Muscle layer of duodenum (tissue), 2 donors: ENCODE data around the gene ZNF385D.

Experiments
- H3K27ac ChIP-seq: one replicate; pipeline ENCODE4 v1.7.0; 2013; ENCODE audit warnings: mild to moderate bottlenecking, low read length
- H3K27me3 ChIP-seq: one replicate; pipeline ENCODE4 v1.7.0; 2013; ENCODE audit warnings: low read depth, mild to moderate bottlenecking, control low read depth, low read length
- H3K36me3 ChIP-seq, 2 donors: one replicate each; pipeline ENCODE4 v1.7.0; 2013; ENCODE audit warnings: low read length in 2 of 2, control low read depth in 1 of 2, mild to moderate bottlenecking in 1 of 2; ENCODE audit not compliant: insufficient read depth in 2 of 2, control insufficient read depth in 1 of 2
- H3K4me1 ChIP-seq, 2 donors: one replicate each; pipeline ENCODE4 v1.7.0; 2013; ENCODE audit warnings: low read length in 2 of 2, mild to moderate bottlenecking in 2 of 2, control low read depth in 1 of 2, moderate library complexity in 1 of 2; ENCODE audit not compliant: insufficient read depth in 2 of 2, control insufficient read depth in 1 of 2
- H3K4me3 ChIP-seq, 2 donors: one replicate each; pipeline ENCODE4 v1.7.0; 2013; ENCODE audit warnings: low read length in 2 of 2, low read depth in 1 of 2, mild to moderate bottlenecking in 1 of 2
- H3K9me3 ChIP-seq, 2 donors: one replicate each; pipeline ENCODE4 v1.7.0; 2013; ENCODE audit warnings: low read length in 2 of 2, control low read depth in 1 of 2, mild to moderate bottlenecking in 1 of 2; ENCODE audit not compliant: control insufficient read depth in 1 of 2
- donor health status: healthy.

Gene ZNF385D

GRCh38 chr3:21783839-21784238 is 32.8 kb upstream of the ZNF385D start:
- Histone ChIP-seq H3K4me1 (no peaks in the 10 kb centered on the region), H3K27ac (no peak overlapping the region)

GRCh38 chr3:21781355-21781754 is 30.3 kb upstream of the ZNF385D start:
- no peaks in the 10 kb centered on the region for H3K4me1 ChIP-seq

More at GRCh38 chr3:21783839-21784238, 32.8 kb upstream of the ZNF385D start:
- no peaks in the 10 kb centered on the region for H3K36me3 ChIP-seq
- H3K27me3 ChIP-seq, result no peaks in the 10 kb centered on the region
- no peaks in the 10 kb centered on the region for H3K9me3 ChIP-seq
- no peak overlapping the region for H3K4me3 ChIP-seq

GRCh38 chr3:21779909-21780308 is 28.9 kb upstream of the ZNF385D start:
- Histone ChIP-seq H3K27ac (no peak overlapping the region), H3K36me3 (no peaks in the 10 kb centered on the region), H3K9me3 (no peaks in the 10 kb centered on the region), H3K27me3 (no peaks in the 10 kb centered on the region), H3K4me3 (no peak overlapping the region), H3K4me1 (no peaks in the 10 kb centered on the region)

More at GRCh38 chr3:21781355-21781754, 30.3 kb upstream of the ZNF385D start:
- Histone ChIP-seq H3K9me3 (no peaks in the 10 kb centered on the region), H3K27ac (no peak overlapping the region), H3K27me3 (no peaks in the 10 kb centered on the region), H3K4me3 (no peak overlapping the region), H3K36me3 (no peaks in the 10 kb centered on the region)

- no peak overlapping the region for H3K27ac ChIP-seq
- no peaks in the 10 kb centered on the region for H3K9me3 ChIP-seq
- no peaks in the 10 kb centered on the region for H3K4me1 ChIP-seq
- no peaks in the 10 kb centered on the region for H3K36me3 ChIP-seq
- H3K27me3 ChIP-seq, result no peaks in the 10 kb centered on the region
- no peak overlapping the region for H3K4me3 ChIP-seq
Observed at GRCh38 chr3:21778715-21779114, 27.7 kb upstream of the ZNF385D start.

- H3K36me3 ChIP-seq, result no peaks in the 10 kb centered on the region
- no peaks in the 10 kb centered on the region for H3K27me3 ChIP-seq
- no peak overlapping the region for H3K4me3 ChIP-seq
- H3K4me1 ChIP-seq, result no peaks in the 10 kb centered on the region
- H3K9me3 ChIP-seq, result no peaks in the 10 kb centered on the region
- no peak overlapping the region for H3K27ac ChIP-seq
Observed at GRCh38 chr3:21777821-21778220, 26.8 kb upstream of the ZNF385D start.

- Histone ChIP-seq H3K36me3 (no peaks in the 10 kb centered on the region), H3K4me3 (no peak overlapping the region), H3K27me3 (no peaks in the 10 kb centered on the region), H3K9me3 (no peaks in the 10 kb centered on the region), H3K4me1 (no peaks in the 10 kb centered on the region), H3K27ac (no peak overlapping the region)
Observed at GRCh38 chr3:21766002-21766401, 15.0 kb upstream of the ZNF385D start.

GRCh38 chr3:21755896-21756295 is 4.9 kb upstream of the ZNF385D start:
- Histone ChIP-seq H3K9me3 (no peaks in the 10 kb centered on the region), H3K4me3 (no peak overlapping the region), H3K27ac (no peak overlapping the region), H3K4me1 (no peaks in the 10 kb centered on the region), H3K36me3 (no peaks in the 10 kb centered on the region), H3K27me3 (no peaks in the 10 kb centered on the region)

GRCh38 chr3:21754839-21755238 is 3.8 kb upstream of the ZNF385D start:
- no peaks in the 10 kb centered on the region for H3K27me3 ChIP-seq
- no peaks in the 10 kb centered on the region for H3K9me3 ChIP-seq
- H3K36me3 ChIP-seq, result no peaks in the 10 kb centered on the region
- no peak overlapping the region for H3K4me3 ChIP-seq
- H3K4me1 ChIP-seq, result peaks cover 0 to 5% of the 10 kb centered on the region in 2 donors
- H3K27ac ChIP-seq, result no peak overlapping the region

GRCh38 chr3:21752749-21753347 is 1.8 kb upstream of the ZNF385D start:
- H3K9me3 ChIP-seq, result no peaks in the 10 kb centered on the region
- peaks cover 0 to 5% of the 10 kb centered on the region in 2 donors for H3K4me1 ChIP-seq
- H3K27me3 ChIP-seq, result no peaks in the 10 kb centered on the region
- no peaks in the 10 kb centered on the region for H3K36me3 ChIP-seq
- no peak overlapping the region for H3K4me3 ChIP-seq
- no peak overlapping the region for H3K27ac ChIP-seq

GRCh38 chr3:21751886-21752285 is 876 bp upstream of the ZNF385D start:
- Histone ChIP-seq H3K4me3 (no peak overlapping the region), H3K4me1 (peaks cover 0 to 5% of the 10 kb centered on the region in 2 donors), H3K36me3 (no peaks in the 10 kb centered on the region), H3K9me3 (no peaks in the 10 kb centered on the region), H3K27ac (no peak overlapping the region), H3K27me3 (no peaks in the 10 kb centered on the region)

- Histone ChIP-seq H3K27me3 (no peaks in the 10 kb centered on the region), H3K9me3 (no peaks in the 10 kb centered on the region), H3K4me3 (peak overlapping the region; percentile 61 to 62), H3K4me1 (peaks cover 0 to 5% of the 10 kb centered on the region in 2 donors), H3K36me3 (no peaks in the 10 kb centered on the region), H3K27ac (no peak overlapping the region)
Observed at GRCh38 chr3:21750080-21750696, 822 bp downstream of the ZNF385D start.
